GM21723 (cell line): Measurements from ENCODE around the gene FRAS1.

Experiments used
- ATAC-seq: cut with Tn5 transposase; IDR thresholded peaks from one replicate; pipeline ENCODE4 v1.9.1; 2021; ENCODE audit warnings: mild to moderate bottlenecking, moderate library complexity; ENCODE audit not compliant: unreplicated experiment

The FRAS1 gene

DNA sequence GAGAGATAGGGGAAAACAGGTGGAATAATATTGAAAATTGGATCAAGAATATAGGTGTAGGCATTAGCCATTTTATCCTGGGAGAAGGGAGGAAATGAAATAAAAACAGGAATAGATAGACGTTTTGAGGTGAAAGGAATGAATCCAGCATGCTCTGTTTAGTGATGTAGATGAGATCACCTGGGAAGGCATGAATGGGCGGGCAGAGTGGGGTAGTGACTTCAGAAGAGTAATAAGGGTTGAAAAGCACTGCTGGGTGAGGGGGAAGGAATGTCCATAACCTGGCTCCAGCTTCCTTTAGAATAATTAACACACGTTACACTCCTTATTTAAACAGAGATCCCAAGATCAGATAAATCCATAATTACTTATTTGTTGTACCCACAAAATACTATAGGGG, 303.3 kb downstream of the FRAS1 start:
- ATAC-seq, result no peak

DNA sequence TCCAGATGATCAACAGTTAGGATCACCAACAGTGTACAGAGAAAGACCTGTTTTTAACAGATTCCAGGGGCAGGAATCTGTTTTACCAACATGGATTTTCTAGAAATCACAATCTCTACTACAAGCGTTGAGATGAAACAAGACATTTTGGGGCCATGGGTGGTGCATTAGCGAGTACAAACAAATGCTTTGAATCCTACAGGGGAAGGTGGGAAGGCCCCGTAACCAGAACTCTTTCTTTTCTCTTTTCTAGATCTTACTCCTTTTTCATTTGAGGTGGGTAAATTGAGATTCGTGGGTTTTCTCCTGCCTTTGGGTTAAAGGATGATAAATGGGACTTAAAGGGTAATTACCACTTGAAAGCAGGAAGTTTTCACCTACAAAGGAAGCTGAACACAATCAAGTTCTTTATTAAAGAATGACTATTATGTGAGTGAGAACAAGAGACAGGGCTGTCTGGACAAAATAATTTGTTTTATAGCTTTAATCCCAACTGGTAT, 304.5 kb downstream of the FRAS1 start:
- ATAC-seq, result no peak

DNA sequence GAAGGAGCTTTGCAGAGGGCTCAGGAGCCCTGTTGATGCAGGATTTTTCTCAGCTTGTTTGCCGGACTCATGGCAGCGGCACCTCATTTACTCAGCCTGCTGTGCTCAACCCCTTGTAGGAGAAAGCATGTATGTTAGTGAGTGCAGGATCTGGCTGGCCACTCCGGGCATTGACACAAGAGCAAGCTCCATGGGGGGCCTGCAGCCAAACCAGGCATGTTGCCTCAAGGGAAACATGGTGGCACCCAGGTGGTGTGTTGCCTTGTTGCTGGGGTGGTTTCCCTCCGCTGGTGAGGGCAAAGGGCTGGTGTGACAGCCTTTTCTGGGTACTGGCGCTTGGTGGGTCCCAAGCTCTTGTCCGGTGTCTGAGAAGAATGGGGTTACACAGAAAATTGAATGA, 305.2 kb downstream of the FRAS1 start:
- no peak for ATAC-seq

DNA sequence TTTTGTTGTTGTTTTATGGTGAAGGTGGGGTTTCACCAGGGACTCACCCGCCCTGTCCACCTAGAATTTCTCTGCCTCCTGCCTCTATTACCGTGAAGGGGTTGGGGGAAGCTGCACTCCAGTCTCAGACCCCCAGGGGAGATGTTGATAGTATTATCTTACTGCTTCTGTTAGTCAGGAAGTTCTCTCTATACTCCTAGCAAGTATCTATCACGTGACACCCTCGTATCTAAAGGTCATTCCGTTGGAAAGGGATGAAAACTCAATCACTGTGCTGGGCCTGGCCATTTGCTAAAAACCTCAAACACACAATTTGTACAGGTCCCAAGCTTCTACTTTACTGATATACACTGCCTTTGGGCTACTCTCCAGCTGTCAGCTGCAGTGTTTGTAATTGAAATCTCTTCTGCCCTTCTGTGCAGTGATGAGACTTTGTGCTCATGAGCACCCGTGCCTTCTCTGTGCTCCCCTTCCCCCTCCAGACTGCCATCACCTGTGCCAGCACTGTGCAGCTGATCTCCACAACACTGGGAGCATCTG, 306.0 kb downstream of the FRAS1 start:
- ATAC-seq, result no peak

DNA sequence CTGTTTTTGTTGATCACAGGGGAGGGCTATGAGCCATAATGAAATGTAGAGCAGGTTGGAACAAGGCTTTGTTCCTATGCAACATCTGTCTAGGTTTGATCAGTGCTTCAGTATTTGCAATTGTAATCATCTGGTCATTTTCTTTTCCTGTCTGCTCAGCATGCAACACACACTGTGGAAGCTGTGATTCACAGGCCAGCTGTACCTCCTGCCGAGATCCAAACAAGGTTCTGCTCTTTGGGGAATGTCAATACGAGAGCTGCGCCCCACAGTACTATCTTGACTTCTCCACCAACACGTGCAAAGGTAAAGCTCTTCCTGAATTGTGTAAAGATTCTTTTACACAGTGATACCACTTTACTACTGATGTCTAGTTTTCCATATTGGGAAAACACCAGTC, 312.6 kb downstream of the FRAS1 start:
- ATAC-seq, result no peak

DNA sequence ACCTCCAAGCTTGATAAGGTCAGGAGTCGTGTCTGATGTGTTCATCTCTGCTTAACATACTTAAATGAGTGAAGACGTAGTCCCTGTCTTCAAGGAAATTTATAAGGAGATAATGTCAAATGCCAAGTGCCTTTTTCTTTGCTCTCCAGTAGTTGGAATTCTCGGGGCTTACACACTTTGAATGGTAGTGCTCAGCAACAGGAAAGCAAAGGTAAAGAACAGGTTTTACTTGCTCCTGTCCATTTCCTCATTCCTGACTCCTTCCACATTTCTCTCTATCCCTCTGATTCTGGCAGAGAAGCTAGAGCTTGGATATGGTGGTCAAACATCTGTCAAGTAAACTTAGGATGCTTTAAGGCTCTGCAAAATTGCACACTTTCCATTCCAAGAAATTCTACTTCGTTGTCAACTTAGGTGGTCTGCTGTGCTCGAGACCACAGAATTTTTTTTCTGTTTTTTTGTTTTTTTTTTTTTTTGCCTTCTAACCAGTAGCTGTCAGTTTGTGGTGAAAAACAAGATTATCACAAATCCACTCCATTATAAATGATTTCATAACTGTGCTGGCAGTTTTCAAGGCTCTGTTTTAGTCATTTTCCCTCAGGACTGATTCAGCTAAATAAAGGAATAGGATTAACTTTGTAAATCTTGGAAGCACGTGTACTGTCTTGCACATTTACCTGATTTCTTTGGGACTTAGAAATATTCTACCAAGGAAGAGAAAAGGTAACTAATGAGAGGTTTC, 313.7 kb downstream of the FRAS1 start:
- no peak for ATAC-seq

DNA sequence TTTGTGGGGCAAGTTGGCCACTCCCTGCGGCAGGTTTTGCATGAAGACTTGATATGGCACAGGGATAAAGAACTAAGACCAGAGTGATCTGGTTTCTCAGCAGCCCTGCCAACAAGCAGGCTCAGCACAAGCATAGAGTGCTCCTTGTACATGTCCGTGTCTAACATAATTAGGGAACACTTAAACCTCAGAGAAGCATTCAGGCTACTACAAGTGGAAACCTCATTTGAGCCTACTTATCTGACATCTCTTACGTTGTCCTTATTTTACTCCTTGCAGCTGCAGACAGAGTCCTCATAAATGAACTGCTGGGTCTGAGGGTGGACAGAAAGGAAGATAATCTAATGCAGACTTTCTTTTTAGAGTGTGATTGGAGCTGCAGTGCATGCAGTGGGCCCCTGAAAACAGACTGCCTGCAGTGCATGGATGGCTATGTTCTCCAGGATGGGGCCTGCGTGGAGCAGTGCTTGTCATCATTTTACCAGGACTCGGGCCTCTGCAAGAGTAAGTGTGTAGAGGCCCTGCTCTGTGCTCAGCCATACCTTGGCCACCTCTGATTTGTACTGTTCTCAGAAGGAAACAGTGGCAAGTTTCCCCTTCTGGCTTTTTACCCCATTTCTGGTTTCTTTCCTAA, 315.3 kb downstream of the FRAS1 start:
- ATAC-seq, result no peak

DNA sequence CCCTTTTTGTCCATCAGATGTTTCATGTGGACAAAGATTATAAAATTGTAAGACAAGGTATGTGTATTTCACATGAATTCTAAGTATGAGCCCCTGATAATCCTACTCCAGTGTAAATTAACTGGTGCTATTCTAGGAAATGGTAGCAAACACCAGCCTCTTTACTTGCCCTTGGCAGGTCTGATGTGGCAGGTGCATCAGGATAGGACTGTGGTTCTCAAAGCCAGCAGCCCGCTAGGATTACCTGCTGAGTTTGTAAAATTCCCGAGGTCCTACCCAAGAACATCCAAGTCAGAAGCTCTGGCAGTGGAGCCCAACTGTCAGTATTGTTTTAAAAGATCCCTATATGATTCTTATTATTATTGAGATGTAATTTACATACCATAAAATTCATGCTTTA, 320.4 kb downstream of the FRAS1 start:
- ATAC-seq, result no peak

DNA sequence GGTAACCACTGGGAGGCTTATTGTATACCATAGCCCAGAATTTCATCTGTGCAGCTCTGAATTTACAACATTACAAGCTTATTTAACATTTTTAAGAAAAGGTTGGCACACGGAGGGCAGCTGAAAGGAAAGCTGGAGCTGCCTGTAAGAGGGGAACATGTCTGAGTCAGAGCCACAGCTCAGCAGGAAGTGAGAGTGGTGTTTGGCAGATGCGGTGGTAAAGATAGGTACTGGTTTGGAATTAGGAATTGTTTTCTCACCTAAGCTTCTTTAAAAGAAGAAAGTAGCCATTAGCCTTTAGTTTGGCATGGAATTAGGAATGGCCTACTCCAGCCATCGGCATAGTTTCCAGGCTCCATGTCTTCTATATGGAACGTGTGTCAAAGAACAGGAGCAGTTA, 321.9 kb downstream of the FRAS1 start:
- ATAC-seq, result no peak

DNA sequence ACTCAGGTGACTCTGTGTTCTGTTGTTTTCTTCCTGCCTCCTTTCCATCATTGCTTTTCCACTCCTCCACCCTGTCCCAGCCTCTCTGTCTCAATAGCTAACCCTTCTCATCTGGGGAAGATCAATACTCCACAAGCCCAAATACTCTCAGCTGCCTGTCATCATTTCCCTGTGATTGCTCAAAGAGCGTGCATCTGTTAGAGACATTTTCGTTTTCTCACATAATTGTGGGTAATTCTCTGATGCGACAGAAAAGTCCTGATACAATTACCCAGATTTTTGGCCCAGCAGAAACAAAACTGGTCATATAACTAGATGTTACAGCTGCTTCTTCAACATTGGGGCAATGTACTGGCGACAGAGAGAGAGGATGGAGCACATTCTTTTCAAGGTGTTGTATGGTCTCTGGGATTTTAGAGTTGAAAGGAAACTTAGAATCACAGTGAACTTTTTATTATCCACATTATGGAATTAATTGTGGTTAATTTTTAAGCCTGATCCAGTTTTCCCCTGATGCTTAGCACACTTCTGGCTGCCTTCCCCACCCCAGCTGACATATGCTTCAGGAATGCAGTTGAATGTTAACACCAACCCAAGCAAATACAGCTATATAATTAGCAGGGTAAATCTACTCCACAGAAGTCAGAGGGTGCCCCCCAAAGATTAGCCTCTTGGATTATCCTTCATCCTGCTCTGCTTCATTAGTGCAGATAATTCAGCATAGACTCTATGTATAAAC, 323.0 kb downstream of the FRAS1 start:
- ATAC-seq, result no peak

DNA sequence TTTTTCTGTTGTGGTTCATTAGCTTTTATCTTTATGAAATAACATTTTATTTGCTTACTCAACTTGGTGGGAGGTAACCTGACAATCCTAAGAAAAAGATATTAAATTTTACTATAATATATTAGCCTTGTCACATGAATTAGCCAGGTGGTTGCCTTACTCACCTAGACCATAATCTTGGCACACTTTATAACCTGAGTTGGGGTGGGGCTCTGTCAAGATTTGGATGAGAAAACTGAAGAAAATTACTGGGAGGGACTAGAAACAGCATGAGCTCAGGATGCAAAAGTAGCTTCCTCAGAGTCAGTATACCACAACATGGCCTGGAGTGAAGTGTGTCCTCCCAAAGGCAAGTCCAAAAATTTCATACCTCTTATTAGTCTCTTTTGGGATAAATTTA, 329.6 kb downstream of the FRAS1 start:
- ATAC-seq, result no peak

DNA sequence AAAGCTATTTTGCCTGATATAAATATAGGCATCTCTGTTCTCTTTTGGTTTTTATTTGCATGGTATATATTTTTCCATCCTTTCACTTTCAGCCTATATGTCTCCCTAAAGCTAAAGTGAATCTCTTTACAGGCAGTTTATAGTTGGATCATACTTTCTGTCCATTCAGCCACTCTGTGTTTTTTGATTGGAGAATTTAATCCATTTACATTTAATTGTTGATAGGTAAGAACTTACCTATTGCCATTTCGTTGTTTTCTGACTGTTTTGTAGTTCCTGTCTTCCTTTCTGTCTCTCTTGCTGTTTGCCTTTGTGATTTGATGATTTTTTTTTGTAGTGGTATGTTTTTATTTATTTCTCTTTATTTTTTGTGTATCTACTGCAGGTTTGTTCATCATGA, 338.5 kb downstream of the FRAS1 start:
- ATAC-seq, result no peak

DNA sequence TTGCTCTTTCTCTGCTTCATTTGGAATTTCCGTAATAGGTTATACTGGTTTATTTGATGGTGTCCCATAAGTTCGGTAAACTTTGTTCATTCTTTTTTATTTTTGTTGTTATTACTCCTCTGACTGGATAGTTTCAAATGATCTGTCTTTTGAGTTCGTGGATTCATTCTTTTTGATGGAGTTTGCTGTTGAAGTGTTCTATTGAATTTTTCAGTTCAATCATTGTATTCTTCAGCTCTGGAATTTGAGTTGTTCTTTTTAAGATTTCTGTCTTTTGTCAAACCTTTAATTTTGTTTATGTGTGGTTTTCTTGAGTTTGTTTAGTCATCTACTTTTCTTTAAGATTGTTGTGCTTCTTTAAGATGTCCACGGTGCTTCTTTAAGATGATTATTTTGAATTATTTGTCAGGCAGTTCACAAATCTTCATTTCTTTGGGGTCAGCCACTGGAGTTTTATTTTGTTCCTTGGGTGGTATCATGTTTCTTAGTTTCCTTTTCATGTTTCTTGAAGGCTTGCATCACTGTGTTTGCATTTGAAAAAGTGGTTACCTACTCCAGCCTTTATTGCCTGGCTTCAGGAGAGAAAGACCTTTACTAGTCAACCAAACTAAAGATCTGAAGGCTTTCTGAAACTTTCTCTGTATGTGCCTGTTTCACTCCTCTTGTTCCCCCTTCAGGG, 339.6 kb downstream of the FRAS1 start:
- ATAC-seq, result no peak

DNA sequence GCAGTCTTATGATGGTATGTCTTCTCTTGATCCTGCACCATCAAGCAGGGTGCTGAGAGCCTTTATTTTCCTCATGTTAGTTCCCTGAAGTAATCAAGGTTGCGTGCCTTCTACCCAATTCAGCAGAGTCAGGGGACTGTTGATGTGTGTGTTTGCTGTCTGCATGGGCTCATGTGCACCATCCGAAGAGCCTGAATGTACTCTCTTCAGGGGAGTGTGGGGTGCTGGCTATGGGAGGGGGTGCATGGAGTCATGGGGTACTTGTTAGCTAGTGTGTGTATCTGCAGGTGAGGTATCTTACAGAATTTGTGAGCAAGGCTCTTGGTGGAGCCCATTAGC, 340.1 kb downstream of the FRAS1 start:
- ATAC-seq, result no peak

DNA sequence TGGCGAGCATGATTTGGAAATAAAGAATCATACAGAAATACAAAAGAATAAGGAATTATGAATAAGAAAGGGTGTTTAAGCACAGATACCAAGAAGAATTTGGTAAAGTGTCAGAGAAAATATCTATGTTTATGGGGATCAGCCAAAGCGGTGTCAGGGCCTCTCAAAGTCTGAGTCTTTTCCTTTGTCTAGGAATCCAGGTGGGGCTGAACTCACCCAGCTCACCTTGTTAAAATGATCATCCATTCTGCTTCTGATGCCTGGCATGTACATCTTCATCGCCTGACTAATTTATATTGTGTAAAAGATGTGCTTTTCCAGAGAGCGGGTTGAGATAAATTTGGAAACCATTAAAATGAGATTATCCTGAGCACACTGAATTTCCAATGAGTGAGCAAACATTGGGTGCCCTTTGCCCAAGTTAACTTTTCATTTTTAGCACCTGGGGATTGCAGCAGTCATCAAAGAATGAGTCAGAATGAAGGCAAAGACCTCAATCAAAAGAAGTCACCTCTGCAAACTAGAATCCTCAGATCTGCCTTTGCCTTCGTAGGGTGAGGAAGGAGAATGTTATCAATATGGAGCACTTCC, 352.6 kb downstream of the FRAS1 start:
- ATAC-seq, result no peak

DNA sequence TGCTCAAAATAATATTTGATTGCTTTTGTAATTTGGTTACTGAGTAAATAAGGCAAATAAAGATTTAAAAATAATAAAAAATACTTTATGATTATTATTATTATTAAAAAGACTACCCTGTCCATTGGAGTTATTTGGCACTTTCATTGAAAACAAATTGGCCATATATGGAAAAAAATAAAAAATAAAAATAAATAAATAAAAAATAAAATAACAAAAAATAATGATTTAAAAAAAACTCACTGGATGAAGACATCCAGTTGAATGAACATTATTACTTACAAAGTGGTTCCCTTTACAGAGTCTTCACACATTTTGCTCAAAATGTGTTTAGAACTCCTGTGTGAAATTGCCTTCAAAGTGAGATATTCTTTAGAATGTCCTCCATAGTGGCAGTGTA, 353.1 kb downstream of the FRAS1 start:
- no peak for ATAC-seq

DNA sequence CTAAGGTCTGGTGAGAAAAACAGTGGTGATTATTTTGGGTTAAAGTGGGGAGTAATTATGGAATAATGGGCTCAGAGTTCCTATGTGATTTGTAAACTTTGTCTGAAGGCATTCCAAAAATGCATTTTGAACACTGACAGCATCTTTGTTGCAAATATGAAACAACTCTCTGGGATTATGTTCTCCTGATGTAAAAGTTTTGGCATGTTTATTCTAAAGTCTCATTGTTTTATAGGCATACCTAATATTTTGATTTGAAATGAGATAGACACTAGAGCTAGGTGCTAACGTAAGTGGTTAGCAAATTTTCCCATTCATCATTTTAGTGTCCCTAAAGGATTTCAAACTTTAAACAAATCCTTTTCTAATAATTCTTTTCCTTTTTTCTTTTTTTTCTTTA, 353.6 kb downstream of the FRAS1 start:
- no peak for ATAC-seq

DNA sequence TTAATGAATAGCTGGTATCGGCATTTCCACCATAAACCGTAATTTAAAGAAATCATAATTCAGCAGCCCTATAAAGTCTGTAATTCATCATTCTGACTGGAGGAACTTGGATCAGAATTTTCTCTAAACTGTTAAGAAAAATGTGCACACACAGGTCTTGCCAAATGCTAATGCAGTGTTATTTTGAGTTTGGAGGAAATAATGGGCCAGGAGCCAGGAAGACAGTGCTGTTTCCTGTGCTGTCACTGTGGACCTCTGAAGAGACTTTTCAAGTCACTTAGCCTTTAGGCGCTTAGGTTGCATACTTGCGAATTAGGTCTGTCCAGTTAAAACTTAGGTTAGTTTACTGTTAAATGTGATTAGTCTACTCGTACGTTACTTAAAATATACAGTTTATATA, 357.0 kb downstream of the FRAS1 start:
- ATAC-seq, result no peak

DNA sequence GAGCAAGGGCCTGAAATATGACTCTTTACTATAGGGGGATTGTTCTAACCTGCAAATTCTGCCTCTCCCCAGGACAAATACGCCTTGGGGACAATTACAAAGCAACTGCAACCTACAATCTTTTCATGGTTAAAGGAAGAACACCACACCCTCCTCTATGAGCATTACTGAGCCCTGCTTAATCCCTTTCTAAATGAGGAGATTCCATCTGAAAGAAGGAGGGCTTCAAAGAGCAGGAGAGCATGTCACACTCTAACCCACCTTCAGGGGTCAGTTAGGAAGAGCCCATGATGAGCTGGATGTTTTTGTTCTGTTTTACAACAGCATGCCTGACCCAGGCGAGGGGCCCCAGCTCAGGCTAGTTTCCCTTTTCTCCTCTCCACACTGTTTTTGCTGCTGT, 360.5 kb downstream of the FRAS1 start:
- no peak for ATAC-seq

DNA sequence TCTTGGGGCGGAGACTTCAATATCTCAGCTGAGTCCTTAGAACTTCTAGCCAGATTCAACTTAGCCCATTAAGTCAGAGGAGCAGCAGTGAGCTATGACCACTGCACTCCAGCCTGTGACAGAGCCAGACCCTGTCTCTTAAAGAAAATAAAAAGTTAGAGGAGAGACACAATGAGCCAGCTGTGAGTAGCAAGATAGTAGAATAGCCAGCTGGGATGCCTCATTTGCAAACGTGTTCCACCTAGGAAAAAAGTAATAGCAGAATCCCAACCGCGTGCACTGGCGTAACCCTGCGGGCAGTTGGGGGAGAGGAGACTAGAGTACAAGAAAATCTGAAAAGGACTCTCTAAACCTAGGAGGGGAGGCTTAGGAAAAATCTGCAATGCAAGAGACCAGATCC, 361.3 kb downstream of the FRAS1 start:
- no peak for ATAC-seq

DNA sequence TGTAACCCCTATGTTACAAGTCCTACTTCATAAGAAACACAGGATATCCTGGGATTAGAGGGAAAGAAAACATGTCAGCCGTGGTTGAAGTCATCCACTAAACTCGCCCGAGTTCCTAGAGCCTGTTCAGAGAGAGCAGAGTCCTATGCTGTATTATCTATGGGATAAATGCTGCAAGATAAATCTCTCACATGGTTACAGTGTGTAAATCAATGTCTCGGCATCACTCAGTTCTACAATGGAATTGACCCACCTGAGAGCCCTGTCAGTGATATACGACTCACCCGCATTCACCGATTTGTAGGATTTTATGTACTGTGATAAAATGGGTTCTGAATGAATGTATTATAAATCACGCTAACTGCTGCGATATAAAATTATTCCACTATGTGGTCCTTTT, 366.7 kb downstream of the FRAS1 start:
- no peak for ATAC-seq
